ENCODE data around the gene CD248. TPM values are rescaled to one million over a fixed set of nuclear protein-coding genes. Genes with fewer than 3 reads are reported as not detected.

CD248 gene
- total and polyA plus RNA-seq, 3 experiments from 2014 or later: 2.9 to 18.9 (median 3.1) TPM

GRCh38 chr11:66287889-66288670 is 28.8 kb downstream of the CD248 start:
- Histone ChIP-seq H3K36me3 (ENCODE audit: insufficient read depth, low read length) (no peaks in the 10 kb centered on the region), H3K4me3 (ENCODE audit: low read length) (peak overlapping the region; percentile 73), H3K9me3 (ENCODE audit: low read length) (no peaks in the 10 kb centered on the region), H3K27ac (ENCODE audit: low read depth, low read length) (peak overlapping the region; percentile 93), H3K27me3 (ENCODE audit: insufficient read depth, low read length, poor library complexity, severe bottlenecking) (peaks cover 9% of the 10 kb centered on the region), H3K4me1 (ENCODE audit: insufficient read depth, low read length) (peaks cover 30% of the 10 kb centered on the region)
- peak overlapping the region; percentile 36 to 97 (median 88) for H3K27ac Mint-ChIP-seq
- H3K4me3 Mint-ChIP-seq: peak overlapping the region; percentile 84 to 96 (median 86)
- POLR2A ChIA-PET: interaction anchor here (0.6 to 1.8 kb wide), 4 partner anchors 20 to 63 kb away, joined by 3 to 19 read pairs (median 8); partner anchors contain the start of gene RAB1B
- no peaks in the 10 kb centered on the region for H3K9me3 Mint-ChIP-seq
- peaks cover 29 to 50% (median 38%) of the 10 kb centered on the region in 3 donors for H3K4me1 Mint-ChIP-seq
- H3K36me3 Mint-ChIP-seq: peaks cover 0 to 12% (median 4%) of the 10 kb centered on the region in 3 donors
- CTCF ChIA-PET: interaction anchor here (2.3 to 5.3 kb wide), 2 partner anchors 24 to 66 kb away, joined by 14 to 39 read pairs; no protein-coding TSS in a partner anchor
- H3K27me3 Mint-ChIP-seq: peaks cover 5 to 14% of the 10 kb centered on the region in 2 donors
- no peak for DNase-seq

DNA sequence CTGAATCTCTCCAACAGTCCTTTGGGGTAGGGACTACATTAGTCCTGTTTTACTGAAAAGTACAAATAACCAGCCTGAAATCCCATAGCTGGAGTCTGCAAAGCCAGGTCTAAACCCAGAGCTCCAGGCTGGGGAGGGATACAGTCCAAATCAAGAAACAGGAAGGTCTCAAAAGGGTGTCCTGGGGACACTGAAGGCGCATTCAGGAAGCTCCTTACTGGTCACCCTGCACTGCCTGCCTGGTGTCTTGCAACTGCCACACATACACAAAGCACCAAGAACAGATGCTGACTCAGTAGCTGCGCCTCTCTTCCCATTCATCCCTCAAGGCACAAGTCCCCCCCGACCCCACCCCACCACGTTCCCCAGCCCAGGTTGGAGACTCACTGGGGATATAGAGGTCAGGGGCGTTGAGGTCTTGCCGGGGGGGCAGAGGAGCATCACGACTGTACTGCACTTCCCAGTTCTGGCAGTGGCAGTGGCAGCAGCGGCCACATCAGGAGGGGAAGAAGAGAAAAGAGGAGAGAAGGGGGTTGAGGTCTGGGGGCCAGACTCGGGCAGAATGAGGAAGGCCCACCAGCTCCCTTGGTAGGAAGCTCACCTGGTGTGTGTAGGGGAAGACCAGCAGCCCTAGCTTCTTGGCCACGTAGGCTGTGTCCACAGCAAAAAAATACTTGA is 29.5 kb downstream of the CD248 start:
- no peaks in the 10 kb centered on the region for H3K9me3 ChIP-seq (ENCODE audit: low read length)
- H3K27me3 ChIP-seq (ENCODE audit: insufficient read depth, low read length, poor library complexity, severe bottlenecking): peaks cover 2% of the 10 kb centered on the region
- peaks cover 36% of the 10 kb centered on the region for H3K4me1 ChIP-seq (ENCODE audit: insufficient read depth, low read length)
- H3K4me1 Mint-ChIP-seq: peaks cover 33 to 51% (median 40%) of the 10 kb centered on the region in 3 donors
- no peak for DNase-seq
- H3K27ac ChIP-seq (ENCODE audit: low read depth, low read length): no peak overlapping the region
- no peaks in the 10 kb centered on the region for H3K9me3 Mint-ChIP-seq
- H3K4me3 ChIP-seq (ENCODE audit: low read length): no peak overlapping the region
- ChIA-PET CTCF (interaction anchor here (2.3 to 6.5 kb wide), 3 partner anchors 24 to 65 kb away, joined by 14 to 74 read pairs (median 39); no protein-coding TSS in a partner anchor), POLR2A (no interaction called here)
- peak overlapping the region; percentile 63 to 96 (median 86) for H3K4me3 Mint-ChIP-seq
- peaks cover 0 to 12% (median 0%) of the 10 kb centered on the region in 3 donors for H3K36me3 Mint-ChIP-seq
- no peaks in the 10 kb centered on the region for H3K36me3 ChIP-seq (ENCODE audit: insufficient read depth, low read length)
- peaks cover 5 to 7% of the 10 kb centered on the region in 2 donors for H3K27me3 Mint-ChIP-seq
- H3K27ac Mint-ChIP-seq: peak overlapping the region in 6 of 8 donors; percentile 17 to 82 (median 61)

GRCh38 chr11:66286699-66287098 is 30.1 kb downstream of the CD248 start:
- no peak for DNase-seq
- Mint-ChIP-seq H3K36me3 (peaks cover 0 to 12% (median 0%) of the 10 kb centered on the region in 3 donors), H3K4me3 (peak overlapping the region in 6 of 7 donors; percentile 60 to 86 (median 82)), H3K27ac (peak overlapping the region in 5 of 8 donors; percentile 21 to 82 (median 61)), H3K27me3 (peaks cover 5 to 6% of the 10 kb centered on the region in 2 donors), H3K4me1 (peaks cover 37 to 56% (median 46%) of the 10 kb centered on the region in 3 donors), H3K9me3 (no peaks in the 10 kb centered on the region)
- H3K27ac ChIP-seq (ENCODE audit: low read depth, low read length): no peak overlapping the region
- H3K36me3 ChIP-seq (ENCODE audit: insufficient read depth, low read length): no peaks in the 10 kb centered on the region
- ChIA-PET POLR2A (no interaction called here), CTCF (interaction anchor here (1.3 to 6.5 kb wide), 3 partner anchors 25 to 64 kb away, joined by 3 to 74 read pairs (median 39); no protein-coding TSS in a partner anchor)
- H3K9me3 ChIP-seq (ENCODE audit: low read length): no peaks in the 10 kb centered on the region
- no peak overlapping the region for H3K4me3 ChIP-seq (ENCODE audit: low read length)
- H3K27me3 ChIP-seq (ENCODE audit: insufficient read depth, low read length, poor library complexity, severe bottlenecking): no peaks in the 10 kb centered on the region
- H3K4me1 ChIP-seq (ENCODE audit: insufficient read depth, low read length): peaks cover 42% of the 10 kb centered on the region

DNA sequence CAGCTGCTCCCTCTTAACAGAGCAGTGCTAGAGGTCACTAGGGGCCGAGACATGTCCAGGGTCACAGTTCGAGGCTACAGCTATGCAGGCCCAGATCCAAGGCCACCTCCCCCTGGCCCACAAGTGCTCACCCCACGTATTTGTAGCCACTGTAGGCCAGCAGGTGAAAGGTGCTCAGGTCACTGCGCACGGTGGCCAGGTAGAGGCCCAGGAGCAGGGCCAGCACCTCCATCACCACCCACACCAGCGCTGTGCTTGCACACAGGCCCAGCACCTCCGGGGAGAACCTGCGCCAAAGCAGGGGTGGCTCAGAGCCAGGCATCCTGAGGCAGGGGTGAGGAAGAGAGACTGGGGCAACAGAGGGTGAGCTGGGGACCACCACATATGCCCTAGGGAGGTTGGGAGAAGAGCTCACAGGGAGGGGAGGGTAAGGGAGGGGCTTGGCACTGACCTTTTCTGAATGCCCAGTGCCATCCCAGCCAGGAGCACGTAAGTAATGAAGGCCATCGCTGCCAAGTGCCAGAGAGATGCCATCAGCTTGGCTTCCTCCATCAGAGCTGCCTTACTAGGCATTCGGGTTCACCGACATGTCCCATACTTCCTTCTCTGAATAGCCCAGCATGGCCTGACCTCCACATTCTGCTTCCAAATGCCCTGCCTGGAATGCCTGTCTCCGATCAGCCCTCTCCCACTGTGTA is 31.4 kb downstream of the CD248 start:
- Mint-ChIP-seq H3K9me3 (no peaks in the 10 kb centered on the region), H3K4me1 (peaks cover 39 to 59% (median 47%) of the 10 kb centered on the region in 3 donors), H3K27me3 (peaks cover under 1 to 8% of the 10 kb centered on the region in 2 donors), H3K27ac (peak overlapping the region in 1 of 8 donors; percentile 25), H3K4me3 (peak overlapping the region in 2 of 7 donors; percentile 23 to 86), H3K36me3 (peaks cover 0 to 12% (median 0%) of the 10 kb centered on the region in 3 donors)
- POLR2A ChIA-PET: no interaction called here
- Histone ChIP-seq H3K27me3 (ENCODE audit: insufficient read depth, low read length, poor library complexity, severe bottlenecking) (no peaks in the 10 kb centered on the region), H3K4me3 (ENCODE audit: low read length) (no peak overlapping the region), H3K9me3 (ENCODE audit: low read length) (no peaks in the 10 kb centered on the region), H3K36me3 (ENCODE audit: insufficient read depth, low read length) (no peaks in the 10 kb centered on the region), H3K27ac (ENCODE audit: low read depth, low read length) (no peak overlapping the region), H3K4me1 (ENCODE audit: insufficient read depth, low read length) (peaks cover 44% of the 10 kb centered on the region)
- DNase-seq: no peak
- CTCF ChIA-PET: interaction anchor here (1.3 to 6.5 kb wide), 2 partner anchors 27 to 63 kb away, joined by 3 to 74 read pairs; no protein-coding TSS in a partner anchor

GRCh38 chr11:66284526-66285078 is 32.2 kb downstream of the CD248 start:
- Mint-ChIP-seq H3K9me3 (no peaks in the 10 kb centered on the region), H3K4me1 (peaks cover 33 to 53% (median 39%) of the 10 kb centered on the region in 3 donors), H3K27ac (peak overlapping the region in 3 of 8 donors; percentile 33 to 62 (median 33)), H3K27me3 (peaks cover 0 to 8% of the 10 kb centered on the region in 2 donors), H3K36me3 (peaks cover 0 to 12% (median 0%) of the 10 kb centered on the region in 3 donors), H3K4me3 (peak overlapping the region in 1 of 7 donors; percentile 56)
- H3K27me3 ChIP-seq (ENCODE audit: insufficient read depth, low read length, poor library complexity, severe bottlenecking): no peaks in the 10 kb centered on the region
- no peak overlapping the region for H3K27ac ChIP-seq (ENCODE audit: low read depth, low read length)
- H3K9me3 ChIP-seq (ENCODE audit: low read length): no peaks in the 10 kb centered on the region
- CTCF ChIA-PET: interaction anchor here (0.7 to 6.5 kb wide), 4 partner anchors 26 to 1102 kb away, joined by 3 to 74 read pairs (median 12); no protein-coding TSS in a partner anchor
- H3K4me1 ChIP-seq (ENCODE audit: insufficient read depth, low read length): peaks cover 36% of the 10 kb centered on the region
- no peak overlapping the region for H3K4me3 ChIP-seq (ENCODE audit: low read length)
- POLR2A ChIA-PET: interaction anchor here (1.5 kb wide), 1 partner anchor 33 kb away, joined by 3 read pairs; no protein-coding TSS in a partner anchor
- DNase-seq: no peak
- H3K36me3 ChIP-seq (ENCODE audit: insufficient read depth, low read length): no peaks in the 10 kb centered on the region

DNA sequence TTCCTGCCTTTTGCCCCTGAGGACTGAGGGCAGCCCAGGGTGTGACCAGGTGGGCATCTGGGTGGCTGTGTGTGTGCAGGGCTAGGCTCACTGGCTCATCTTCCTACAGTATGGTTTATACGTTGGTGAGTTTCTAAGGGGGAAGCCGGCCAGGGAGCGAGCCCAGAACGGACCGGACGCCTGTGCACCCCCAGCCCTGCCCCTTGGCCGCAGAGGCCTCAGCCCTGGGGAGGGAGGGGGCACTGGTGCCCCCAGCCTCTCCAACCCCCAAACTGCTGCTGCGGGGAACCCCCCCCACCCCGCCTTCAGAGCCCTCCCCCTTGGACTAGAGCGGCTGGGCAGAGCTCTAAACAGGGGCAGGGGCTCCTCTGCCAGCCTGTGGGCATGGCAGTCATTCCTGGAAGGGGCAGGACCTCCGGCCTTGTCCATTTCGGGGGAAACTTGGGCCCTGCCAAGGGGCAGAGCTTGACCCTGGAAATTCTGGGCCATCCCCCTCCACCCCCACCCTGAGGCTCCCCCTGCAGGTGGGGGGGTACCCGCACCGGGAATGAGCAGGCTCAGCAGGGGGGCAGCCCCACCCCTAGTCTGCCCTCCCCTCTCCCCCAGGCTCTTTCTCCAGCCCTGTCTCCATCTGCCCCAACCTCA is 33.3 kb downstream of the CD248 start:
- no peak for DNase-seq
- peaks cover 0 to 7% of the 10 kb centered on the region in 2 donors for H3K27me3 Mint-ChIP-seq
- no peaks in the 10 kb centered on the region for H3K9me3 ChIP-seq (ENCODE audit: low read length)
- H3K27ac ChIP-seq (ENCODE audit: low read depth, low read length): no peak overlapping the region
- H3K36me3 Mint-ChIP-seq: peaks cover 0 to 10% (median 0%) of the 10 kb centered on the region in 3 donors
- peaks cover 31 to 56% (median 36%) of the 10 kb centered on the region in 3 donors for H3K4me1 Mint-ChIP-seq
- no peaks in the 10 kb centered on the region for H3K36me3 ChIP-seq (ENCODE audit: insufficient read depth, low read length)
- CTCF ChIA-PET: interaction anchor here (0.9 to 6.5 kb wide), 10 partner anchors 7 to 61 kb away, joined by 3 to 74 read pairs (median 7); partner anchors contain the start of gene RAB1B
- H3K27me3 ChIP-seq (ENCODE audit: insufficient read depth, low read length, poor library complexity, severe bottlenecking): no peaks in the 10 kb centered on the region
- peaks cover 42% of the 10 kb centered on the region for H3K4me1 ChIP-seq (ENCODE audit: insufficient read depth, low read length)
- peak overlapping the region in 1 of 7 donors; percentile 56 for H3K4me3 Mint-ChIP-seq
- POLR2A ChIA-PET: interaction anchor here (0.9 to 1.5 kb wide), 2 partner anchors 29 to 34 kb away, joined by 3 read pairs; no protein-coding TSS in a partner anchor
- H3K9me3 Mint-ChIP-seq: no peaks in the 10 kb centered on the region
- H3K4me3 ChIP-seq (ENCODE audit: low read length): no peak overlapping the region
- peak overlapping the region; percentile 50 to 97 (median 84) for H3K27ac Mint-ChIP-seq
